Panc1 (cell line): Measurements from ENCODE around the gene MR1. TPM values are rescaled to one million over a fixed set of nuclear protein-coding genes. Genes with fewer than 3 reads are reported as not detected.

Source experiments
- ATAC-seq: fragments of 200-7000 bp; cut with Tn5 transposase; 2 replicates; pipeline ENCODE4 v1.9.1; 2020; ENCODE audit warnings: mild to moderate bottlenecking, moderate library complexity
- BruUV-seq: library from RNA; stranded (reverse); fragments of 400-500 nt; replicated peaks from 2 replicates; lab custom pipeline; 2021; lab: Mats Ljungman, UMichigan
- CTCF ChIA-PET: fragments of 300-600 bp; sonication (Branson Sonifier 250); formaldehyde crosslinking; loops from one replicate; lab custom pipeline; 2022; ENCODE audit warnings: antibody characterized with exemption; lab: Charles Lee
- POLR2A ChIA-PET: fragments of 300-600 bp; sonication (Branson Sonifier 250); formaldehyde crosslinking; loops from one replicate; lab custom pipeline; 2022; ENCODE audit warnings: antibody characterized with exemption; lab: Charles Lee
- DNase-seq: peaks from one replicate; pipeline ENCODE4 v3.0.0-alpha.2; 2010; ENCODE audit warnings: low read depth, low spot score
- H3K27ac ChIP-seq: 2 replicates; pipeline ENCODE4 v1.5.1; 2011; ENCODE audit warnings: mild to moderate bottlenecking, low read length, inconsistent platforms
- H3K27me3 ChIP-seq: fragments of 200-500 bp; sonication (Bioruptor generic); 2 replicates; pipeline ENCODE4 v1.6.0; 2014; ENCODE audit warnings: low read length, inconsistent platforms; ENCODE audit not compliant: control insufficient read depth, insufficient read depth
- H3K36me3 ChIP-seq: fragments of 200-500 bp; sonication (Bioruptor generic); 2 replicates; pipeline ENCODE4 v1.5.1; 2014; ENCODE audit warnings: inconsistent platforms, mild to moderate bottlenecking, low read length, moderate library complexity; ENCODE audit not compliant: control insufficient read depth, insufficient read depth
- H3K4me1 ChIP-seq: 2 replicates; pipeline ENCODE4 v1.5.1; 2011; ENCODE audit warnings: inconsistent platforms, mild to moderate bottlenecking, low read length, moderate library complexity; ENCODE audit not compliant: control insufficient read depth, insufficient read depth
- H3K4me3 ChIP-seq, 2 experiments: 2 replicates each; pipeline ENCODE4 v1.5.1; 2011 to 2012; ENCODE audit warnings: low read depth in 2 of 2, low read length in 2 of 2, mild to moderate bottlenecking in 2 of 2, inconsistent platforms in 1 of 2, moderate library complexity in 1 of 2
- H3K9me3 ChIP-seq: fragments of 200-500 bp; sonication (Bioruptor generic); 2 replicates; pipeline ENCODE4 v1.5.1; 2014; ENCODE audit warnings: low read depth, mild to moderate bottlenecking, inconsistent platforms, low read length, moderate library complexity; ENCODE audit not compliant: control insufficient read depth, insufficient read depth
- CTCF ChIP-seq: fragments of 450-650 bp; IDR thresholded peaks from 2 replicates; pipeline ENCODE4 v1.5.1; 2017; ENCODE audit warnings: mild to moderate bottlenecking
- POLR2AphosphoS5 ChIP-seq: IDR thresholded peaks from 2 replicates; pipeline ENCODE4 v1.6.1; 2012; ENCODE audit warnings: mild to moderate bottlenecking, low read depth, low read length, moderate library complexity
- REST ChIP-seq, 2 experiments: IDR thresholded peaks; 2 replicates each; pipeline ENCODE4 v1.6.1; 2011 to 2012; ENCODE audit warnings: low read depth in 2 of 2, control low read depth in 1 of 2, low read length in 1 of 2, mild to moderate bottlenecking in 1 of 2, moderate library complexity in 1 of 2; ENCODE audit not compliant: insufficient read depth in 1 of 2
- SIN3A ChIP-seq: IDR thresholded peaks from 2 replicates; pipeline ENCODE4 v1.6.1; 2012; ENCODE audit warnings: low read depth, mild to moderate bottlenecking, low read length, moderate library complexity, borderline replicate concordance; ENCODE audit not compliant: insufficient read depth
- TCF7L2 ChIP-seq: IDR thresholded peaks from 2 replicates; pipeline ENCODE4 v1.6.1; 2011; ENCODE audit warnings: mild to moderate bottlenecking, low read depth, low read length, inconsistent platforms
- in situ Hi-C: cut with HindIII; loops from 2 replicates; pipeline ENCODE4 v1.10.0; 2016; ENCODE audit warnings: low sequenced_read_pairs, low pct_unique_long_range_greater_than_20kb
- intact Hi-C: fragments of 100-400 bp; cut with micrococcal nuclease; formaldehyde crosslinking; loops from one replicate; pipeline ENCODE4 v1.10.0; 2022; ENCODE audit not compliant: unreplicated experiment
- total RNA-seq: library from RNA; stranded (reverse); gene quantifications from one replicate; pipeline ENCODE4 v1.2.1, GENCODE V29; 2021; ENCODE audit not compliant: unreplicated experiment

The MR1 gene
- total RNA-seq, 1 experiment from 2014 or later: 3.9 TPM

DNA sequence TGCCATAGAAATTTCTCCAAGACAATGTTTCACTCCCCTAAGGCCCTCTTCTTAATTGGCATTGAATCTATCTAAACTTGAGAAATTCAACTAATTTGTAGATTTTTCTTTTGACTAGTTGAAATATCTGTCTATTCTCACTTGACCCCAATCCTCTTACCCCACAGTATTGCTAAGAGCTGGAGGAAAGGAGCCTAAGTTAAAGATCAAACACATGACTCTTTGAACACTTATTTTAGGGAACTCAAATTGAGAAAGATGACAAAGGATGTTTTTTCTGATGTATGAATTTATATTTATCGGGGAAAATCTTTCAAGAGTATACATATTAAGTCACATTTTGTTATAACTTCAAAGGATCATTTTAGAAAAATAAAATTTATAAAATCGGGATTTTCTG lies 3.6 kb downstream of the MR1 start:
- intact Hi-C loops: no loop called here
- Histone ChIP-seq H3K4me3 (no peak overlapping the region), H3K36me3 (no peaks in the 10 kb centered on the region), H3K9me3 (no peaks in the 10 kb centered on the region), H3K27ac (no peak overlapping the region), H3K27me3 (no peaks in the 10 kb centered on the region), H3K4me1 (peaks cover 9% of the 10 kb centered on the region)
- no peak for ATAC-seq
- no peak for DNase-seq
- ChIA-PET POLR2A (no interaction called here), CTCF (interaction anchor here (0.5 kb wide), 1 partner anchor 682 kb away, joined by 3 read pairs; no protein-coding TSS in a partner anchor)
- TF ChIP-seq SIN3A: no peak
- TF ChIP-seq CTCF: no peak
- no peak for TF ChIP-seq TCF7L2
- TF ChIP-seq REST (IDR thresholded peaks at IDR 0.05; ENCODE audit: insufficient read depth in 1 of 2, low read depth in 2 of 2, low read length in 1 of 2): no peak
- no peak for TF ChIP-seq POLR2AphosphoS5
- no TSS peak for BruUV-seq
- in situ Hi-C loops: no loop called here

- Histone ChIP-seq H3K27ac (no peak overlapping the region), H3K4me1 (peaks cover 8% of the 10 kb centered on the region), H3K36me3 (no peaks in the 10 kb centered on the region), H3K9me3 (no peaks in the 10 kb centered on the region), H3K4me3 (no peak overlapping the region), H3K27me3 (no peaks in the 10 kb centered on the region)
- DNase-seq: peak; percentile 45
- CTCF ChIA-PET: no interaction called here
- intact Hi-C loops: loop anchor here (1.0 kb wide), 1 partner anchor 104 kb away; no protein-coding TSS in a partner anchor
- no TSS peak for BruUV-seq
- peak; percentile 90 for ATAC-seq
- in situ Hi-C loops: no loop called here
- POLR2A ChIA-PET: no interaction called here
- TF ChIP-seq CTCF (peak; percentile 85), TCF7L2 (no peak), SIN3A (no peak), REST (IDR thresholded peaks at IDR 0.05; ENCODE audit: insufficient read depth in 1 of 2, low read depth in 2 of 2, low read length in 1 of 2) (no peak), POLR2AphosphoS5 (no peak)
Observed at GRCh38 chr1:181038399-181038873, 4.7 kb downstream of the MR1 start.
